HCT116 (cell line): Measurements from ENCODE around the gene HGS. TPM values are rescaled to one million over a fixed set of nuclear protein-coding genes. Genes with fewer than 3 reads are reported as not detected.

Source experiments
- ATAC-seq: fragments of 200-7000 bp; cut with Tn5 transposase; 2 replicates; pipeline ENCODE4 v1.9.1; 2020; ENCODE audit warnings: mild to moderate bottlenecking, moderate library complexity
- BruUV-seq: library from RNA; stranded (reverse); fragments of 400-500 nt; replicated peaks from 2 replicates; lab custom pipeline; 2021; lab: Mats Ljungman, UMichigan
- CTCF ChIA-PET: fragments of 300-600 bp; sonication (Branson Sonifier 250); formaldehyde crosslinking; loops from one replicate; lab custom pipeline; 2021; ENCODE audit warnings: antibody characterized with exemption; lab: Charles Lee
- POLR2A ChIA-PET: fragments of 300-600, 350-600 bp; sonication (Branson Sonifier 250); formaldehyde crosslinking; loops from one replicate; lab custom pipeline; 2021; ENCODE audit warnings: antibody characterized with exemption; lab: Charles Lee
- RAD21 ChIA-PET, 2 experiments: fragments of 300-600 bp; sonication (Branson Sonifier 250); formaldehyde crosslinking; loops; one replicate each; lab custom pipeline; 2023; ENCODE audit warnings: low total read pairs in 2 of 2; ENCODE audit not compliant: uncharacterized antibody in 2 of 2, unreplicated experiment in 2 of 2, low non-redundant PET in 1 of 2; lab: Charles Lee
- DNase-seq: peaks from one replicate; pipeline ENCODE4 v3.0.0-alpha.2; 2010; ENCODE audit warnings: low read depth, low spot score
- H2AFZ ChIP-seq: fragments of 200-600 bp; shearing (Covaris generic), sonication (generic); 2 replicates; pipeline ENCODE4 v1.6.1; 2017; ENCODE audit warnings: low read depth, mixed run types, mixed read lengths, antibody characterized with exemption, low read length; ENCODE audit not compliant: poor library complexity, severe bottlenecking
- H3K27ac ChIP-seq: 2 replicates; pipeline ENCODE4 v1.5.1; 2012; ENCODE audit warnings: low read depth, low read length
- H3K27me3 ChIP-seq: fragments of 200-600 bp; sonication (generic); 2 replicates; pipeline ENCODE4 v1.6.1; 2016; ENCODE audit warnings: mixed run types, low read length, mixed read lengths; ENCODE audit not compliant: insufficient read depth
- H3K36me3 ChIP-seq, 2 experiments: fragments of 200-500 bp in 1 of 2; fragments of 200-600 bp in 1 of 2; sonication (Bioruptor generic) in 1 of 2; sonication (generic) in 1 of 2; 2 replicates each; pipeline versions ENCODE4 v1.5.1 to v1.6.1; 2014 to 2016; ENCODE audit warnings: low read length in 2 of 2, inconsistent platforms in 1 of 2, mixed read lengths in 1 of 2, mixed run types in 1 of 2; ENCODE audit not compliant: insufficient read depth in 2 of 2, control insufficient read depth in 1 of 2
- H3K4me1 ChIP-seq, 2 experiments: fragments of 200-600 bp in 1 of 2; sonication (generic) in 1 of 2; 2 replicates each; pipeline versions ENCODE4 v1.5.1 to v1.6.1; 2012 to 2017; ENCODE audit warnings: low read length in 2 of 2, inconsistent platforms in 1 of 2, mild to moderate bottlenecking in 1 of 2, mixed read lengths in 1 of 2, mixed run types in 1 of 2, moderate library complexity in 1 of 2; ENCODE audit not compliant: insufficient read depth in 2 of 2, control insufficient read depth in 1 of 2
- H3K4me2 ChIP-seq: fragments of 200-600 bp; sonication (generic); 2 replicates; pipeline ENCODE4 v1.6.1; 2017; ENCODE audit warnings: mixed run types, low read length, mixed read lengths
- H3K4me3 ChIP-seq, 2 experiments: fragments of 200-600 bp in 1 of 2; sonication (generic) in 1 of 2; replicated peaks in 1 of 2; 2 replicates each; pipeline ENCODE4 v1.5.1; 2011 to 2016; ENCODE audit warnings: low read length in 2 of 2, control low read depth in 1 of 2, low read depth in 1 of 2, mild to moderate bottlenecking in 1 of 2, mixed read lengths in 1 of 2, mixed run types in 1 of 2
- H3K79me2 ChIP-seq: fragments of 200-600 bp; sonication (generic); 2 replicates; pipeline ENCODE4 v1.6.1; 2017; ENCODE audit warnings: mild to moderate bottlenecking, mixed run types, low read length, moderate library complexity, mixed read lengths; ENCODE audit not compliant: insufficient read depth
- H3K9ac ChIP-seq: fragments of 200-600 bp; sonication (generic); 2 replicates; pipeline ENCODE4 v1.6.1; 2016; ENCODE audit warnings: low read length, mixed read lengths
- H3K9me2 ChIP-seq: fragments of 200-600 bp; sonication (generic), shearing (Covaris generic); 2 replicates; pipeline ENCODE4 v1.6.1; 2017; ENCODE audit warnings: mixed run types, mild to moderate bottlenecking, moderate library complexity; ENCODE audit not compliant: insufficient read depth
- H3K9me3 ChIP-seq, 2 experiments: fragments of 200-500 bp in 1 of 2; fragments of 200-600 bp in 1 of 2; sonication (Bioruptor generic) in 1 of 2; sonication (generic) in 1 of 2; 2 replicates each; pipeline ENCODE4 v1.6.1; 2014 to 2017; ENCODE audit warnings: low read length in 2 of 2, mixed read lengths in 2 of 2, inconsistent platforms in 1 of 2, low read depth in 1 of 2, mild to moderate bottlenecking in 1 of 2, mixed run types in 1 of 2, moderate library complexity in 1 of 2; ENCODE audit not compliant: control insufficient read depth in 1 of 2, insufficient read depth in 1 of 2
- H4K20me1 ChIP-seq: fragments of 200-600 bp; sonication (generic), shearing (Covaris generic); 2 replicates; pipeline ENCODE4 v1.6.1; 2017; ENCODE audit warnings: mixed run types, mild to moderate bottlenecking, moderate library complexity; ENCODE audit not compliant: insufficient read depth
- CBX3 ChIP-seq: IDR thresholded peaks from 2 replicates; pipeline ENCODE4 v1.6.1; 2012; ENCODE audit warnings: low read depth
- CEBPB ChIP-seq: IDR thresholded peaks from 2 replicates; pipeline ENCODE4 v1.6.1; 2012; ENCODE audit warnings: low read depth
- CTCF ChIP-seq, 3 experiments: fragments of 200-600 bp in 1 of 3; sonication (generic) in 1 of 3; IDR thresholded peaks in 2 of 3; conservative IDR thresholded peaks in 1 of 3; 2 replicates each; pipeline ENCODE4 v1.5.1; 2012 to 2017; ENCODE audit warnings: low read depth in 2 of 3, low read length in 2 of 3, antibody characterized with exemption in 1 of 3, borderline replicate concordance in 1 of 3, control low read depth in 1 of 3, mild to moderate bottlenecking in 1 of 3, mixed read lengths in 1 of 3, mixed run types in 1 of 3, moderate library complexity in 1 of 3; ENCODE audit not compliant: insufficient read depth in 1 of 3
- EZH2 ChIP-seq: fragments of 200-600 bp; sonication (generic); IDR thresholded peaks from 2 replicates; pipeline ENCODE4 v1.6.1; 2017; ENCODE audit warnings: antibody characterized with exemption, mixed run types
- EZH2phosphoT487 ChIP-seq: fragments of 200-600 bp; IDR thresholded peaks from 2 replicates; pipeline ENCODE4 v1.6.1; 2018; ENCODE audit warnings: antibody characterized with exemption, borderline replicate concordance
- POLR2A ChIP-seq: IDR thresholded peaks from 2 replicates; pipeline ENCODE4 v1.7.0; 2011; ENCODE audit warnings: borderline replicate concordance; ENCODE audit not compliant: insufficient read depth, insufficient read length; ENCODE audit errors: extremely low read depth
- RAD21 ChIP-seq: IDR thresholded peaks from 2 replicates; pipeline ENCODE4 v1.6.1; 2012; ENCODE audit warnings: low read depth, mild to moderate bottlenecking
- REST ChIP-seq: IDR thresholded peaks from 2 replicates; pipeline ENCODE4 v1.6.1; 2012; ENCODE audit warnings: low read depth
- SIN3A ChIP-seq: IDR thresholded peaks from 2 replicates; pipeline ENCODE4 v1.6.1; 2012; ENCODE audit warnings: low read depth
- SRF ChIP-seq: IDR thresholded peaks from 2 replicates; pipeline ENCODE4 v1.6.1; 2012; ENCODE audit warnings: low read depth
- YY1 ChIP-seq: IDR thresholded peaks from 2 replicates; pipeline ENCODE4 v1.6.1; 2011; ENCODE audit warnings: low read length, low read depth, moderate library complexity, mild to moderate bottlenecking; ENCODE audit not compliant: insufficient replicate concordance; ENCODE audit errors: extremely low read depth
- ZBTB33 ChIP-seq: IDR thresholded peaks from 2 replicates; pipeline ENCODE4 v1.6.1; 2011; ENCODE audit warnings: mild to moderate bottlenecking, low read length, moderate library complexity; ENCODE audit not compliant: insufficient replicate concordance; ENCODE audit errors: extremely low read depth
- ZFX ChIP-seq: fragments of 450-650 bp; IDR thresholded peaks from 2 replicates; pipeline ENCODE4 v1.6.1; 2017
- ZNF274 ChIP-seq: fragments of 200-500 bp; sonication (Bioruptor generic); IDR thresholded peaks from 2 replicates; pipeline ENCODE4 v1.6.1; 2014; ENCODE audit warnings: mild to moderate bottlenecking, low read depth, low read length, inconsistent platforms
- intact Hi-C: fragments of 100-400 bp; cut with micrococcal nuclease; formaldehyde crosslinking; loops from 2 replicates; pipeline ENCODE4 v1.10.0; 2022
- total RNA-seq: library from RNA; stranded (reverse); gene quantifications from one replicate; pipeline ENCODE4 v1.2.1, GENCODE V29; 2021; ENCODE audit not compliant: unreplicated experiment
- TF ChIP-seq, protein P1 (sequence below): IDR thresholded peaks from 2 replicates; pipeline ENCODE4 v1.6.1; 2012
- TF ChIP-seq, protein P2 (sequence below): IDR thresholded peaks from 2 replicates; pipeline ENCODE4 v1.6.1; 2012

HGS gene
- total RNA-seq, 1 experiment from 2014 or later = 231 TPM

GRCh38 chr17:81636505-81637288 lies 47.1 kb upstream of the HGS start, which contains the start of the genes NPLOC4 and TSPAN10 (continued):
- no peak for TF ChIP-seq ZNF274
- TF ChIP-seq SIN3A = peak; percentile 95; the same call in 1 of the 2 replicates

DNA sequence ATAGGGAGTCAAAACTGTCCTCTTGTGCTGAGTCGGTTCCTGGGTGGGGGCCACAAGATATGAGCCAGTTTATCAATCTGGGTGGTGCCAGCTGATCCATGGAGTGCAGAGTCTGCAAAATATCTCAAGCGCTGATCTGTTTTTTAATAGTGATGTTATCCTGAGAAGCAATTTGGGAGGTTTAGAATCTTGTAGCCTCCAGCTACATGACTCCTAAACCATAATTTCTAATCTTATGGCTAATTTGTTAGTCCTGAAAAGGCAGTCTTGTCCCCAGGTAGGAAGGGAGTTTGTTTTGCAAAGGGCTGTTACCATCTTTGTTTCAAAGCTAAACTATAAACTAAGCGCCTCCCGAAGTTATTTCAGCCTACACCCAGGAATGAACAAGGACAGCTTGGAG lies 45.1 kb upstream of the HGS start:
- H3K9ac ChIP-seq = no peak overlapping the region
- ChIA-PET RAD21 (no interaction called here), POLR2A (no interaction called here), CTCF (interaction anchor here (1.2 kb wide), 1 partner anchor 29 kb away, joined by 3 read pairs; no protein-coding TSS in a partner anchor)
- peaks cover 30% of the 10 kb centered on the region for H3K79me2 ChIP-seq
- no peak overlapping the region for H3K4me3 ChIP-seq
- H3K4me1 ChIP-seq = peaks cover 15 to 48% of the 10 kb centered on the region in 2 experiments
- intact Hi-C loops = no loop called here
- ATAC-seq = no peak
- peaks cover 14% of the 10 kb centered on the region; the same call in 1 of the 2 replicates for H4K20me1 ChIP-seq
- no peak overlapping the region for H2AFZ ChIP-seq
- no TSS peak for BruUV-seq
- no peak for DNase-seq
- H3K4me2 ChIP-seq = no peak overlapping the region
- no peaks in the 10 kb centered on the region for H3K36me3 ChIP-seq
- H3K27me3 ChIP-seq = no peaks in the 10 kb centered on the region
- no peaks in the 10 kb centered on the region for H3K9me2 ChIP-seq
- H3K9me3 ChIP-seq = no peaks in the 10 kb centered on the region
- H3K27ac ChIP-seq = no peak overlapping the region
- TF ChIP-seq CTCF (IDR thresholded peaks at IDR 0.05 in 2 of 3, conservative IDR thresholded peaks at IDR 0.05 in 1 of 3; ENCODE audit: borderline replicate concordance in 1 of 3, insufficient read depth in 1 of 3, low read depth in 2 of 3, low read length in 2 of 3) = no peak
- TF ChIP-seq, protein P1, sequence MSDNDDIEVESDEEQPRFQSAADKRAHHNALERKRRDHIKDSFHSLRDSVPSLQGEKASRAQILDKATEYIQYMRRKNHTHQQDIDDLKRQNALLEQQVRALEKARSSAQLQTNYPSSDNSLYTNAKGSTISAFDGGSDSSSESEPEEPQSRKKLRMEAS = no peak
- no peak for TF ChIP-seq POLR2A
- TF ChIP-seq EZH2phosphoT487 = no peak
- no peak for TF ChIP-seq EZH2
- no peak for TF ChIP-seq SRF
- no peak for TF ChIP-seq ZFX
- TF ChIP-seq, protein P2, sequence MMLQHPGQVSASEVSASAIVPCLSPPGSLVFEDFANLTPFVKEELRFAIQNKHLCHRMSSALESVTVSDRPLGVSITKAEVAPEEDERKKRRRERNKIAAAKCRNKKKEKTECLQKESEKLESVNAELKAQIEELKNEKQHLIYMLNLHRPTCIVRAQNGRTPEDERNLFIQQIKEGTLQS = no peak
- no peak for TF ChIP-seq RAD21
- no peak for TF ChIP-seq ZBTB33
- TF ChIP-seq YY1 = no peak
- no peak for TF ChIP-seq CEBPB
- TF ChIP-seq ZNF274 = no peak
- no peak for TF ChIP-seq CBX3
- TF ChIP-seq REST = no peak
- no peak for TF ChIP-seq SIN3A
